GM18861 (cell line): Measurements from ENCODE around the gene MPZL2.
A peak's percentile ranks its signal among the peaks of the same experiment; 100 is the strongest.

Experiments used
- ATAC-seq: cut with Tn5 transposase; IDR thresholded peaks from one replicate; pipeline ENCODE4 v1.9.1; 2021; ENCODE audit not compliant: unreplicated experiment

Gene MPZL2

GRCh38 chr11:118223570-118223969 is 40.5 kb downstream of the MPZL2 start:
- ATAC-seq = no peak

GRCh38 chr11:118222437-118222836 is 41.7 kb downstream of the MPZL2 start:
- no peak for ATAC-seq

DNA sequence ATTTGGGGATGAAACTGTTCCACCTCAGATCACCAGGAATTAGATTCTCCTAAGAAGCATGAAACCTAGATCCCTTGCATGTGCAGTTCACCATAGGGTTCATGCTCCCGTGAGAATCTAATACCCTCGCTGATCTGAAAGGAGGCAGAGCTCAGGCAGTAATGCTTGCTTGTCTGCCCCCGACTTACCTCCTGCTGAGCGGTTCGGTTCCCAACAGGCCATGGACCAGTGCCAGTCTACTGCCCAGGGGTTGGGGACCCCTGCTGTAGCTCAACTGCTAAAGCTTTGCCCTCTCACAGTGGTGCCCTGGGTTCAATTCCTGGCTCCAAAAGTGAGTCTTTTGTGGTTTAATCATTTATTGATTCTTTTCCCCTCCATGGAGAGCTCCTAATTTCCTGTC is 42.7 kb downstream of the MPZL2 start:
- ATAC-seq = no peak

- ATAC-seq = no peak
Measured at GRCh38 chr11:118219732-118220131, 44.4 kb downstream of the MPZL2 start.

- ATAC-seq = no peak
Measured at GRCh38 chr11:118219244-118219643, 44.9 kb downstream of the MPZL2 start.

DNA sequence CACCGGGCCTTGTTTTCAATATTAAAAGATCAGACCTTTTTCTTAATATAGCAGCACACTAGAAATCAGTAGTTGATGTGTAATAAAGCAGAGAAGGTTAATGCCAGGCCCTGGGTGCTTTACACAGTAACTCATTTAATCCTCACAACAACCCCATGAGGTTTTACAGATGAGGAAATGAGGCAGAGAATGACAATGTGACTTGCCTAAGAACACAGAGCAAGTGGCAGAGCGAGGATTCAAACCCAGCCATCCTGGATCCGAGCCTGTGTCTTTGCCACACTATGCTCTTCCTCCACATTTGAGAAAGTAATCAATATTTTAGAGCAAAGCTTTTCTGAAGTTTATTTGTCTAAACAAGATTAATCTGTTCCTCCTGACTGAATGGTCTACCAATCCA is 46.5 kb downstream of the MPZL2 start:
- ATAC-seq = peak; percentile 26

GRCh38 chr11:118216621-118217481 is 47.2 kb downstream of the MPZL2 start:
- peak; percentile 40 for ATAC-seq

DNA sequence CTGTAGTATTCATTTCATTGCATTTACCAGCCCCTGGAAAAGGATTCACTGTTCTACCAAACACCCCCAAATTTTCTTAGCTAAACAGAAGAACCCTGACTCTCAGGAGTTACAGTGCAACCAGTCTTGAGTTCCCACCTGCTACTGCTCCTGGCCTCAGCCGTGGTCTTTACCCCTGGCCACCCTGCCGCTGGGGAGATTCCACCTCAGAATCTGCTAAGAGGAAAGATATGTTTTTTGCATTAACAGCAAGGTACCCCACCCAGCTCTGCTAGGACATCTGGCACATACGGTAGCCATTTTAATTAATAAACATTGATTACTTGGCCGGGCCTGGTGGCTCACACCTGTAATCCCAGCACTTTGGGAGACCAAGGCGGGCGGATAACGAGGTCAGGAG is 48.3 kb downstream of the MPZL2 start:
- ATAC-seq = no peak

DNA sequence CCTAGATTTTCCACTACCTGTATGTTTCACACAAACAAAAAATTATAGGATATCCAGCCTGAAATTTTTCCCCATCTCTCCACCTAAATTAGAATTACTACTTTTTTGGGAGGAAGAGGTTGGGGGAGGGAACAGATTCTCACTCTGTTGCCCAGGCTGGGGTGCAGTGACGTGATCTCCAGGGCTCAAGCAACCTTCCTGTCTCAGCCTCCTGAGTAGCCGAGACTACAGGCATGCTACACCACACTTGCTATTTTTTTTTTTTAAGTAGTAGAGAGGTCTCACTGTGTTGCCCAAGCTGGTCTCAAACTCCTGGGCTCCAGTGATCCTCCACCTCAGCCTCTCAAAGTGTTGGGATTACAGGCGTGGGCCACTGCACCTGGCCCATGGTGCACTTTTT is 48.8 kb downstream of the MPZL2 start:
- no peak for ATAC-seq

DNA sequence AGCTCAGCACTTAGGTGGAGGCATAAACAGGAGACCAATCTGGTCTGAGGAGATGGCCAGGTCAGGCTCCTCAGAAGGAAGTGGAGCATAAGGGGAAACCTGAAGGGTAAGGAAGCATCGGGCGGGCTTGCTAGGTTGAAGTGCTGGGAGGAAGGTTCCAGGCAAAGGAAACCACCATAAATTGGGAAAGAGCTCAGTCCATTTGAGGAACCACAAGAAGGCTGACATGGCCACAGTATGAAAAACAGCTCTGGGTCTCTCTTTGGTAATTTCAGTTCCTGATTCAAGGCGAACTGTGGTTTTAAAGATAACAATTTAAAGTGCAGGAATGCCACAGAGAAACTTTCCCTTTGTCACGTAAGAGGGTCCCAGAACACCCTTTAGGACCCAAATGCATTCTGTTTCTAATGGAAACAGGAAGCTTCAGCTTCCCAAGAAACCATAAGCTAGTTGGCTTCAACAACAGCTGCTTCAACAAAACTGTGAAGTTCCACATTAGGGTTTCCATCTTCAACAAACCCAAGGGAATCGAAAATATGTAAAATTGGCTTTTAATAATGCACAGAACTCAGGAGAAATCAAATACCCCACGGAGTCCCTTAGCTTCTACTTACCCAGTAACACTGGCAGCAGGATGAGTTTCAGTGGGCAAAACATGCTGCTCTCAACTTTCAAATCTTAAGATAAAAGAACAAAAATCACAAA is 49.7 kb downstream of the MPZL2 start:
- no peak for ATAC-seq

- no peak for ATAC-seq
Measured at GRCh38 chr11:118213781-118214180, 50.3 kb downstream of the MPZL2 start.

DNA sequence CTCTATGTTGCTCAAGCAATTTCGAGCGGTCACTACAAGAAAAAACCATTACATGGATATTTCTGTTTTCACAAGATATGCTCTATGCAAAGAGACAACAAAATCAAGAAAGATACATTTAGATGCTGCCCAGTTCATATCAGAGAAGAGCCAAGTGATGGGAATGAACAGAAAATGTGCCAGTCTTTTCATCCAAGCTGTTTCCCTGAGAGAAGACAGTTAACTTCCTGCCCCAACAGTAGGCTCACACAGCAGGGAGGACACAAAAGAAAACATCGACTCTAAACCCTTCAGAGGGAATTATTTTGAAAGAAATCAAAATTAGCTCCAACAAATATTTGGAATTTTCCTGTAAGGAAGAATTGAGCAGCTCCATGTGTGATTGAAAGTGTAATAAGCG is 50.9 kb downstream of the MPZL2 start:
- no peak for ATAC-seq

DNA sequence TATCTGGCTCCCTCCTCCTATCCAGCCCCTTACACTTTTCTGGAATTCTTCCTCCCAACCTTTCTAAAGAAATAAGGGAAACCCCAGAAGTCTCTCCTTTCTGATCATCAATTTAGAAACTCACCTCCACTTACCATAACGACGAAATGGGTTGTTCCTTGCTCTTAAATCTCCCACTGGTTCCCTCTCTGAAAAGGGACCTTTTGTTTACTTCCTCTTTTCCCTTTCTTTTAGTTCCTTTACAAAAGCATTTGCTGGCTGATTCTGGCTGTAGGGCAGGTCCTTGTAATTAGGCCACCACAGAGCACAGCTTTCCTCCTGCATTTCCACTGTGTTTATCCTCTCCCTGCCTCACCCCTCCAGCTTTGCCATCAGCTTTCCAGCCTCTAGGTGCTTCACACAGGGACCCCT is 51.3 kb downstream of the MPZL2 start:
- no peak for ATAC-seq

- no peak for ATAC-seq
Measured at GRCh38 chr11:118212131-118212725, 51.9 kb downstream of the MPZL2 start.

DNA sequence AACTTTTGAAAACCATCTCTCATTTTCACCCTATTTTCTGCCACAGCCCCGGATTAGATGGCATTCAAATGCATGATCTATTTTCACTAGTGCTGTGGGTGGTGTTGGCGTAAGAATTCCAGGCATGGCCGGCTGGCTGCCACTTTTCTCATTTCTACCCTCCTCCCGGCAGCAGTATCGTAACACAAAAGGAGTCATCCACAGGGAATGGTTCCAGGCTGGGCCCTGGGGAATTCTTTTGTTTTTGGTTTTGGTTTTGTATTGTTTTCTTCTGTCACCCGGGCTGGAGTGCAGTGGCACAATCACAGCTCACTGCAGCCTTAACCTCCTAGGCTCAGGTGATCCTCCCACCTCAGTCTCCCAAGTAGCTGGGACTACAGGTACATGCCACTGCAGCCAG is 53.1 kb downstream of the MPZL2 start:
- ATAC-seq = no peak

- ATAC-seq = no peak
Measured at GRCh38 chr11:118210323-118210722, 53.8 kb downstream of the MPZL2 start.

DNA sequence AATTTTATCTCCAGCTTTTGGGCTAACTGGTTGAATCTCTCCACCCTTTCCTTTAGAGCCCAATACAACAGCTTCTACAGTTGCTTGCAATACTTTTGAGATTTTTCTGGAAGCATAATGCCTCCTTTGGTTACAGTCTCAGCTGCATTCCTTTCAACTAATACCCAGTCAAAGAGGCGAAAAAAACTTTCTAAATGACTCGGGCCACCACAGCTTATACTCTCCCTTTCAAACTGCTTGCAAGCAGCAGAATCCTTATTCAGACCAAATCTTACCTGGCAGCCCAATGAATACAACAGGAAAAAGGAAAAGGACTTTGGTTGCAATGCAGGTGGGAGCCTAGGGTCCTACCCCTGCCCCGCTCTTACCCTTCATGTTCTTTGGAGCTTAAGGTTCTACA is 55.1 kb downstream of the MPZL2 start:
- no peak for ATAC-seq

DNA sequence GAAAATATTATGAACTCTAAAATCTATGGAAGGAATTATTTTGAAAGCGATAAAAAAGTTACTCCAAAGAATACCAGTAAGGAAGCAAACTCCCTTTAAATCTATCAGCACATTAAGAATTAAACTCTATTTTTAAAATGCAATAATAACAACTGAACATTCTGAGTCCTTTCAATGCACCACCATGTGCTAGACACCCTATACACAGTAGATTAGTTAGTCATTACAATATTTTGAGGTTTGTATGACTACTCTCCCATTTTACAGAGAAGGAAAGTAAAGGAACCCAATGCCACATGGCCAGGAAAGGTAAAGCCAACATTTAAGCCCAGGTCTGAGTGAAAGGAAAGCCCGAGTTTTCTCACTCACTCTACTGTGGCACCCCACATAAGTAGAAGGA is 57.0 kb downstream of the MPZL2 start:
- no peak for ATAC-seq

DNA sequence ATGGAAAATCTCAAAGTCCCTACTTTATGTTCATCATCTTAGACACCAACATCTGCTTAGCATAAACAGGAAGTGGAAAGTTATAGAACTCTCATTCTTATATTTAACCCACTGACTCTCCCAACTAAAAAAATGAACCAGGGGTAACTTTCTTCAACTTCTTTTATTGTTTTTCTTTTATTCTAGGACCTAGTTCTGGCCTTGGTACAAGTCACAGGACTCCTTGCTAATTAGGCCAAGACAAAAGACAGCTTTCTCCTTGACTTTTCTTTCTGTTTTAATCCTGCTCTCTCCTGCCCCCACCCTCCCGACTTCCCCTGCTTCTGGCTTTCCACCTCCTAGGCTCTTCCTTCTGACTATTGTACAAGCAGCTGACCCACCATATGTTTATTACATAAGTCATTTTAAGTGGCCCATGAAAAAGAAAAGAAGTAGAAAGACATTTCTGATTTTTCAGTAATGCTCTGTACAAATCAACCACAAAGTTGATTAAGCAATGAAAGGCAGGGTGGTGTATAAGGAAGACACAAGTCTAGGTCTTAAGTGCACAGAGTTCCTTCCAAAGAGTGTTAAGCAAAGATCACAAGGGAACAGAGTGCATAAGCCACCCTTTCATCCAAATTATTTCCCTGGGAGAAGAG is 57.6 kb downstream of the MPZL2 start:
- no peak for ATAC-seq

- no peak for ATAC-seq
Measured at GRCh38 chr11:118205606-118206378, 58.3 kb downstream of the MPZL2 start.
